Measurements from ENCODE around the gene ADAM33.

DNA sequence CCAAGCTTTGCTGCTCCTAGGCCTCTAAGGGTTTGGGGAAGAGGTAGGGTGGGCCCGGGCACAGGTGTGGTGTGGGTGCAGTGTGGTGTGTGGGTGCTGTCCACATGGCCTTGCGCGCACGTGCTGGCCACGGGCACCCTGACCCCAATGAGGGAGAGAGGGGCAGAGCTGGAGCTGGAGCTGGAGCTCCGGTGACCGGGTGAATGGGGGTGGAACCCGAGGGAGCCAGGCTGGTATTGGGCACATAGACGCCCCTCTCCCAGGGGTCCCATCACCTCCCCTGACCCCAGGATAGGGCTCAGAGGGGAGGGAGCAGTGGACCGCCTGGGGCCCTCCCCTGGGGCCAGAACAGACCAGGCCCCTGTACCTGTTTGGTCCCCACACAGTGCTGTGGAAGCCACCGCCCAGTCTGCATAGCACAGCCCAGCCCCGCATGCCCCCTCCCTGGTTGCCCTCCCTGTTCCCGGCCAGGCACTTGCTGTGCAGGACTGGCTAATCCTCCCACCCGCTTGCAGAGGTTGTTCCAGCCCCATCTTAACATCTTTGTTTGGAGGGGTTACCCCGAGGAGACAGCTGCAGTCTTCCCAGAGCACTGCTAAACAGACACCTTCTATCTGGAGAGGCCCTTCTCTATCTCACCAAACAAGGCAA is 984 bp downstream of the ADAM33 start:
- TF ChIP-seq GATA2 (IDR thresholded peaks at IDR 0.05; ENCODE audit: low read depth, low read length) (no peak), GATA3 (IDR thresholded peaks at IDR 0.05; ENCODE audit: low read depth, low read length) (no peak)
